T-helper 2 cell treated with Interferon-gamma antibody and Interleukin-4, amounts not matched to agents 100 ng/mL and 5 ng/mL, for 36 hours (primary cell): Measurements from ENCODE around the gene GBF1. TPM values are rescaled to one million over a fixed set of nuclear protein-coding genes. Genes with fewer than 3 reads are reported as not detected.
"Not testable (repeated sequence)": the region's sequence is repeated elsewhere in the genome, so short reads cannot be mapped to it uniquely, and the experiment has no call there.

Experiments
- intact Hi-C: fragments of 100-400 bp; cut with micrococcal nuclease; formaldehyde crosslinking; loops from one replicate; pipeline ENCODE4 v1.15.1; 2023
- total RNA-seq: library from RNA; stranded (reverse); gene quantifications from 2 replicates; pipeline ENCODE4 v1.2.3, GENCODE V29; 2022

GBF1 gene
- total RNA-seq, 1 donor from 2014 or later, result 51.5 TPM

DNA sequence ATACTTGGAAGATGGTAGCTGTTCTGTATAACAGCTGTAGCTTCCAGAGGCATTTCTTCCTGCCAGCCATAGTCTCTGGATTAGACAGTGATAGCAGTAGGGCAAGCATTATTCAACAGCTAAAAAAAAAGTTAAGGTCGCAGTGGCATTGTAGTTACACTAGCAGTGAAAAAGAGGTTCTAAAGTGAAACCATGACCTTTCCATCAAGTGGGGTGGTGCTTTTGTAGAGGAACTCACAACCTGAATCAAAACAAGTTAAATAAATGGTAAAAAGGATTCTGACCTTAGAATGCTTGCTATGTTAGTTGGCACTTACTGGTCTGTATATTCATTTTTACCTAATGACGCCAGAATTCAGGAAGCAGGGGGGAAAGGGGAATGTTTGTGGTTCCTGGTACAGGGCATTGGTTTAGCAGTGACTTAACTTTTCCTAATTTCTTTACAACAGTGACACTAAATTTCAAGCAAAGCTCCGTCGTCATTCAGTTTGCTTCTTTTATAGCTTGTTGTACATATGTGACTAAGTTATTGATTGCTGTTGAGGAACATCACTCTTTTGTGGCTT is 55.0 kb downstream of the GBF1 start:
- intact Hi-C loops, result no loop called here

DNA sequence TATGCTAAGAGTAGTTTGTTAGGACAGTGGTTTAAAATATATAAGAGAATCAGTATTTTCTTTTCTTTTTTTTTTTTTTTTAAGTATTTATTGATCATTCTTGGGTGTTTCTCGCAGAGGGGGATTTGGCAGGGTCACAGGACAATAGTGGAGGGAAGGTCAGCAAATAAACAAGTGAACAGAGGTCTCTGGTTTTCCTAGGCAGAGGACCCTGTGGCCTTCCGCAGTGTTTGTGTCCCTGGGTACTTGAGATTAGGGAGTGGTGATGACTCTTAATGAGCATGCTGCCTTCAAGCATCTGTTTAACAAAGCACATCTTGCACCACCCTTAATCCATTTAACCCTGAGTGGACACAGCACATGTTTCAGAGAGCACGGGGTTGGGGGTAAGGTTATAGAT is 55.6 kb downstream of the GBF1 start:
- intact Hi-C loops, result not testable (repeated sequence)

DNA sequence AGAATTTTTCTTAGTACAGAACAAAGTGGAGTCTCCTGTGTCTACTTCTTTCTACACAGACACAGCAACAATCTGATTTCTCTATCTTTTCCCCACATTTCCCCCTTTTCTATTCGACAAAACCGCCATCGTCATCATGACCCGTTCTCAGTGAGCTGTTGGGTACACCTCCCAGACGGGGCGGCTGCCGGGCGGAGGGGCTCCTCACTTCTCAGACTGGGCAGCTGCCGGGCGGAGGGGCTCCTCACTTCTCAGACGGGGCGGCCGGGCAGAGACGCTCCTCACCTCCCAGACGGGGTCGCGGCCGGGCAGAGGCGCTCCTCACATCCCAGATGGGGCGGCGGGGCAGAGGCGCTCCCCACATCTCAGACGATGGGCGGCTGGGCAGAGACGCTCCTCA is 56.0 kb downstream of the GBF1 start:
- intact Hi-C loops, result not testable (repeated sequence)

DNA sequence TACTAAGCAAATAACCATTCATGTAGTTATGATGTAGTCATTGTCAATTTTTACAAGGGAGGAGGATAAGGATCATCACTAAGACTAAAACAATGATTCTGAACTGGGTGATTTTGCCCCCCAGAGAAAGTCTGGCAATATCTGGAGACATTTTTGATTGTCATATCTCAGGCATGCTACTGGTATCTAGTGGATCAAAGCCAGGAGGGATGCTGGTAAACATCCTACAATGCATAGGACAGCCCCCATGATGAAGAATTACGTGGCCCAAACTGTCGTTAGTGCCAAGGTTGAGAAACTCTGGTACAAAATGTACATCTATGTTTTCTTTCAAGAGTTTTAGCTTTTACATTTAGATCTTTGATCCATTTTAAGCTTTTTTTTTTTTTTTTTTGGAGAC is 57.3 kb downstream of the GBF1 start:
- intact Hi-C loops, result no loop called here

DNA sequence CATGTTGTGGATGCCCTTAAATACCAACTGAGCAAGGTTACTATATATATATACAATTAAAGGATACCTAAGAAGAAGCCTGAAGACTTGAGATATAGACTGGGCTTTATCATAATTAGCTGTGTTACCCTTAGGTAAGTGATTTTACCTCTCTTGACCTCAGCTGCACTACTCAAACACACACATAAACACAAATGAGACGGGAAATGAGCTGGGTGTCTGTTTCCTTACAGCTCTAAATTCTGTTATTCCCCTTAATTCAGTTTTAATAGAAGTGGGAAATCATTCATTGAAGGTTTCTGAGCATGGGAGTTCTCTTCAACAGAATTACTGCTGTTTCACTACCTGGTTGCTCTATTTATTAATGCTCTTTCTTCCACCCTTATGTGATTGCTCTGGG is 60.7 kb downstream of the GBF1 start:
- intact Hi-C loops, result no loop called here

DNA sequence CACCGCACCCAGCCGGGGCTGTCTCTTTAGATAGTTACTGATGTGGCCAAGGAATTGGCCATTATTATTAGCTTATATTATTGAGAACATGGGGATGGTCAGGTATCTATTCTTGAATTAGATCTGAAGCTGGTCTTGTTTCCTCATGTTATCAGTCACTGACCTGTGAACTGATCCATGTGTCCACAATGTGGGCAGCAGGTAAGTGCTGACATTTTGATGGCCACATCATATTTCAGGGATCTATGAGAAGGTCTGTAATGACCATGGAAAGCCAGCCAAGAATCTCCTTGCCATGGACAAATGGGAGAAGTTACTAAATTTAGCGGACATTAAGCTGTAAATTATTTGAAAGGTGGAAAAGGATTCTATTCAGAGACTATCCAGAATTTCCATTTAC is 61.4 kb downstream of the GBF1 start:
- intact Hi-C loops, result no loop called here

DNA sequence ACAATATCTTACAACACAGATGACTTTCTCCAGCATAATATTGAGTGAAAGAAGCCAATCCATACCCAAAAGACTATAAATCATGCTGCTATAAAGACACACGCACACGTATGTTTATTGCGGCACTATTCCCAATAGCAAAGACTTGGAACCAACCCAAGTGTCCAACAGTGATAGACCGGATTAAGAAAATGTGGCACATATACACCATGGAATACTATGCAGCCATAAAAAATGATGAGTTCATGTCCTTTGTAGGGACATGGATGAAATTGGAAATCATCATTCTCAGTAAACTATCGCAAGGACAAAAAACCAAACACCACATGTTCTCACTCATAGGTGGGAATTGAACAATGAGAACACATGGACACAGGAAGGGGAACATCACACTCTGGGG is 63.0 kb downstream of the GBF1 start:
- intact Hi-C loops, result not testable (repeated sequence)

DNA sequence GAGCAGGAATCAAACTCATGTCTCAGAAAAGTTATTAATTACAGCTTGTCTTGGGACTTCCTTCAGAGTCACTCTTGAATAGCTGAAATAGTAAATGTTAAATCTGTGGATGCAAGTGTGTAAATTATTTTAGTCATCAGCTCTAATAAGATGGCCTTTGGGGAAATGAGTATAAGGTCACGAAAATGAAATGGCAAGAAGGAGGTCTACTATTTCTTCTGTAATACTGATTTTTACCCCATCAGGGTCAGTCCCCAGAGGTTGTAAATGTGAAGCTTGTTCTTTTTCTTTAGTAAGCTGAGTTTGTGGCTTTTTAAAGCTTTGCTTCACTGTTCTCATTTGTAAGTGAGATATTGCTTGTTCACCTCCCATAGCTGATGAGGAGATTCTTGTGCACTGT is 63.9 kb downstream of the GBF1 start:
- intact Hi-C loops, result no loop called here

DNA sequence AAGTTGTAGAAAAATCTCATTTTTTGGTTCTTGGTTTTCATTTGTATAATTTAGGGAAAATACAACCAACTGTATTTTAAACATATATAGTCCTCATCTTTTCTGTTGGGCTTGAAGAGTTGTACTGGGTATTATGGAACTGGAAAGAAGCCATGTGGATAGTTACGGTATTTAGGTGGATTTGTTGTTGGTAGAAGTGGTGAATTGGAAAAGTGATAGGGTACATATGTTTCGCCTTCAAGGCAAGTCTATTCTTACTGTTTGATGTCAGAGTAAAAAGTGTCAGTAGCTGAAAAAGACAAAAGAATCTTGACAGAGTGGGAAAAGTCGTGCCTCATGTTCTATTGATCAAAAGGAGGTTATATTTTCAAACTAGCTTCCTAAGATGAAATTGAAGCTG is 64.6 kb downstream of the GBF1 start:
- intact Hi-C loops, result no loop called here

DNA sequence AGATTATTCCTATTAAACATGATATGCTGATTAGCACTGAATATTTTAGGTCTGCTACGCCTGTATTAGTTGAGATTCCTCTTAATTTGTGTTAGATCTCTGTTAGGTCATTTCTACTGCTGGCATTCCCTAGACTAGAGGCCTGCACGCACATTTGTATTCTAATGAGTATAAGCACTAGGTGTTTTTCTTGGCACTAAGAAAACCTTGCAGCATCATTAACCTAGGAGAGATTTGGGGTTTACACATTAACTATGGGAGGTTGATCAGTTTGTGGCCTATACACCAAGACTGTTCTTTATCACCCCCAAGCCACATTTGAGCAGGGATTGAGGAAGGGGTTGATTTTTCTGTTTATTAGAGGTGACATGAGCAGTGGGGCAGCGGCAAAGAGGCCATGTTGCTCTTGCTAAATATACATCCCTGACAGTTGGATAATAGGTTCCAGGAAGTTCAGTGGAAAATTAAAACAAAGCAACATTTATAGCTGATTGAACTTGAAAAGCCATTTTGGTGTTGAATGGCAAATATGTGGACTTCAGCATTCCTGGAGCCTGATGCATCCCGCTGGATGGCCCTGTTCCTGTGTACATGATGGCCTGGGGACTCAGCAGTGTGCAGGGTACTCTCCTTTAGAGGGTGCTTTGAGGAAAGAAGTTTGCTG is 65.2 kb downstream of the GBF1 start:
- intact Hi-C loops, result no loop called here

DNA sequence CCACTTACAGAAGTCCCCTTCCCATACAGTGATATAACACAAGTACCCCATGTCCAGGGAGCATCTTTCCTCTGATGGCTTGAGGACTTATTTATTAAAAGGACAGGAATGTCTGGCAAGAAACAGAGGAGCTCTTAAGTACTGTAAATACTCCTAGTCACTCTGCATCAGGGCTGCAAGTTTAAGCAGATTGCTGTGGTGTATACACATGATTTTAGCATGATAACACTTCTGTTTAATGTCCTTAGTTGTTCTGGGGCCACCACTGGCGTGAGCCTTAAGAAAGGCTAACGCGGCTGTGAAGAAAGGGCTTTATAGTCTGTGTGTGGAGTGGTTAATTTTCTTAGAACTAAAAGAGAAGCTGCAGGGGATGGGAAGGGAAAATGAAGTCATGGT is 65.7 kb downstream of the GBF1 start:
- intact Hi-C loops, result no loop called here

DNA sequence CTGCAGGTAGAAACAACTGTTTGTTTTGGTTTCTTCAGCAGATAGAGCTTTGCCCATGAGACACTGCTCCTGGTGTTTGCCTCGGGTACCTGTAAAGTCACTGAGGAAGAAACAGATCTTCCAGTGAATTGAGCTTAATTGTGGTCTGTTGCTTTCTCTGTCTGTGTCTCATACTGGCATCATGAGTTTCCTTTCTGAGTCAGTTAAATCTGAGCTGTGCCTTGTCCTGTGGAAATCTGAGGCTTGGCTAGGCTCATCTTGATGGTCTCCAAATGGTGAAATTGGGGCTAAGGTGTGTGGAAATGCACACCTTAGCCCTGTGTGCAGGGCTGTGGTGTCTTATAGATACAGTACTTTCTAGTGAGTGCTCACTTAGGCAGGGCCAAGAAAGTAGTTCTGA is 67.4 kb downstream of the GBF1 start:
- intact Hi-C loops, result no loop called here

DNA sequence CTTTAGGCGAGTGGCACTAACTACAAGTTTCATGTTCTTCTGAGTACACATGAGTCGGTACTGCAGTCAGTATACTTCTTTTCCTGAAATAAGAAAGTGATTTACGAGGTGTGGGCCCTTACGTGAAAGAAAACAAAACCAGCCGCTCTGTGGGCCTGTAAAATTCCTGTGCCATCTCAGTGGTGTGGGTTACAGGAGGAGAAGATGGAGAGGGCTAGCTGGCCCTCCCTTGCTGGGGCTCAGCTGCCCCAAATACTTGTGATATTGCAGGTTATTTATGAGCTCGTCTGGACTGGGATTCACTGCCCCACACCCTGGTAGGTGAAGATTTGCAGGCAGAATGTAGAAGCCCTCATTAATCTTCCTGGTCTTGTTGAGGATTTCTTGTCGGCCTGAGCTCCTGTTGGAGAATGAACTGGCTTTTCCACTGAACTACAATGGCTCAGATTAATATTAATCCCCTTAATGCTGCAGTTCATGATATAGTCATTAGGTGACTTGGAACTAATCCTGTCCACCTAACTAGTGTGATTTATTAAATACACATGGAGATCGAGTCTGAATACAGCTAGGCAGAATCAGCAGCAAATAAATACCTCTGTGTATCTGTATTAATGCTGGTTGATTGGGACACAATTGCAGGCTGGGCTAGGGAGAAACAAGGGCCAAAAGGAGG is 68.0 kb downstream of the GBF1 start:
- intact Hi-C loops, result no loop called here

DNA sequence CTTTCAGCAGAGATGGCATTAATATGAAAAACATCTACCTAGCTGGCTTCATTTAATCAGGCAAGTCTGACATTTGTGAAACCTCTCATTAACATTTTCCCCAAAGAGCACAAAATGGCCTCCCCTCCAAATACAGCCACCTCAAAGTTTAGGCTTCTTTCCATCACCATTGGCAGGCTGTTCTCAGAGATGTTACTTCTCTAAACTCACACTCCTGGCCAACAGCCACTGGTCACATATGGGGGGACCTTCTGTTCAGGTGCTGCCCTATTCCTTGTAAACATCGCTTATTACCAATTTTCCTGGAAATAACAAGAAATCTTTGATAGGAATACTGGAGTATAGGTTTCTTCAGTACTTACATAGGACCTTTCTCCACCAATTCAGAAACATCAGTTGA is 69.5 kb downstream of the GBF1 start:
- intact Hi-C loops, result no loop called here

DNA sequence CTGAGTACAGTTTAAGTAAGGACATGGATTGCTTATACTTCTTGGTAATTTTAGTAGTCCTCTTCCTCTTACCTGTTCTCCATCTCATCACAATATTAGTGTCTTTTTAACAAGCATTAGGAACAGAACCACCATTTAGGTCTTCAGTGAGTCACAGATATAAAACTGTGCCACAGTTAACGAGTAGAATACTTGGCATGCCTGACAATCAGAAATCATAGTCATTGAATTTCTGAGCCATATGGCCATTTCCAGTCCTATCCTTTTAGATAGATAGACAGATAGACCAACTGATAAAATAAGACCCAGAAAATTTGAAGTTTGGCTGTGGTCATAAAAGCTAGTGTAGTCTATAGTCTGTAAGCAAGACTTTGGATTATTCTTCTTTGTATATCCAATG is 71.1 kb downstream of the GBF1 start:
- intact Hi-C loops, result no loop called here

DNA sequence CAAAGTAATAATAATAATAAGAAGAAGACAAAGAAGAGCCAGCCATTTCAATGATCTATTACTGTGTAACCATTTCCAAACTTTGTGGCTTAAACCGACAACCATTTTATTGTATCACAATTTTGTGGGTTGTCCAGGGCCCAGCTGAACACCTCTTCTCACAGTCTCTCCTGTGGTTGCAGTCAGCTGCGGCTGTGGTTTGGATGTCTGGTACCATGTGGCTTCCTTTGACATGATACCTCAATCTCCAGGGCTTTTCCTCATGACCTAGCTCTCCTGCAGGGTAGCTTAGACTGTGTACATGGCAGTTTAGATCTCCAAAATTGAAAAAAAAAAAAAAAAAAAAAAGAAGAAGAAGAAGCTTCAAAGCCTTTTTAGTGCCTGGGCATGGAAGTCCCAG is 77.6 kb downstream of the GBF1 start:
- intact Hi-C loops, result no loop called here

DNA sequence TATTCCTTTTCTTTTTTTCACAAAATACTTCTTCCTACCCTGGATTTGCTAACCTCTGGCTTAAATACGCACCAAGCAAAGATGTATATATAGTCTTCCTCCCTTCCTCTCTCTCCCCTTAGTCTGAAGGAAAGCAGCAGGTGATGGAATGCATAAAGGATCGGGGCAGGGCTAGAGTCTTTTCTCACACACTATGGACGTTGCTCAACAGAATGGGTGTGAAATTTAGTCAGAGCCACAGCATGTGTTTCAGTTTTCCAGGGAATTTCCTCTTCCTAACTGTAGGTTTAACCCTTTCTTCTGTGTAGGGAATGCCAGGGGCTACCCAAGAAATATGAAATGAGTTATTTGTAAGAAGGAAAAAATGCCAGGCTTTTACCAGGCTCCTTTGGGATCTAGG is 78.7 kb downstream of the GBF1 start:
- intact Hi-C loops, result no loop called here

DNA sequence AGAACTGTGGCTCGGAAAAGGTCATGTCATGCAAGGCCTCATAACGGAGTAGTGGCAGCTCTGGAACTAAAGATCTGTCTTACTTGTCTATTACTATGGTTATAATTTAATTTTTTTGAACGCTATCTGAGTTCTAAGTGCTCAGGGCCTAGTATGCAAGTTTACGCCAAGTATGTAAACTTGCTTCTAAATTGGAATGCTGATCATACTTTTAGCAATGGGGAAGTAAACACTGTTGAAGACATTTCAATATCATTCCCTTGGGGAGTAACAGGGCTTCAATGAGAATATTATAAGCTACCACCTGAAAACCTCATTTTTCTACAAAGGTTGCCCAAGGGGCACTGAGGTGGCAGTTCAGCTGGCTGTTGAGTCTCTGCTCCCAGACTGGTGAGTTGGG is 80.7 kb downstream of the GBF1 start:
- intact Hi-C loops, result no loop called here

DNA sequence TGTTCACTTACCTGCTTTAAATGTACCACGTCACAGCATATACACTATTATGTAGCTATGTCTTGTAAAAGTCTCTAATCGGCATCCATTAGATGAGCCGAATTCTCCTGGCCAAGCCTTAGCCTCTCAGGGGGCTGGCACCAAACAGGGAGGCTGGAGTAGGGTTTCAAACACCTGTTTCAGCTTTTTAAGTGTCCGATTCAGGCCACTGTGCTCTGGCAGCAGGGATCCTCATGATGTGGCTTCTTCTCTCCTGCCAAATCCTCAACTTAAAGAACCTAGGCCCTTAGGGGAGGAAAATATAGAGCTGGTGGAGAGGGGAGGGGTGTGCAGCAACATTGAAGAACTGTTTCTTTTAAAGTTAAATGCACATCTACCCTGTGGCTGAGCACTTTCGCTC is 81.7 kb downstream of the GBF1 start:
- intact Hi-C loops, result no loop called here

DNA sequence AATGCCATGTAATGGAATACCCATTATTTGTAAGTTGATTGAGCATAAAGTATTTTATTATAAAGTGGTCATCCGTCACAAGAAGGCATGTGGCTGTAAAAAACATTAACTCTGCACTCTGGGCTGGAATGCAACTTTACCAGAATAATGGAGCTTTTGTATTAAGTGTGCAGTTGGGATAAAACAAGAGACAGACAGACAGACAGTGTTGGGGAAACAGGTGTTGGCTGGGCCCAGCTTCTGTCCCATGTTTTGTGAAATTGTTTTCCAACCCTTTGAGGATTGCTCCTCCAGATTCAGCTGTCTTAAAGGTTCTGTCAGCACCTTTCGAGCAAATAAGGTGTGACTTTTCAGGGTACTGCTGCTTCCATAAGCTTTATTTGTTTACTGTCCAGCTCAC is 82.3 kb downstream of the GBF1 start:
- intact Hi-C loops, result no loop called here

DNA sequence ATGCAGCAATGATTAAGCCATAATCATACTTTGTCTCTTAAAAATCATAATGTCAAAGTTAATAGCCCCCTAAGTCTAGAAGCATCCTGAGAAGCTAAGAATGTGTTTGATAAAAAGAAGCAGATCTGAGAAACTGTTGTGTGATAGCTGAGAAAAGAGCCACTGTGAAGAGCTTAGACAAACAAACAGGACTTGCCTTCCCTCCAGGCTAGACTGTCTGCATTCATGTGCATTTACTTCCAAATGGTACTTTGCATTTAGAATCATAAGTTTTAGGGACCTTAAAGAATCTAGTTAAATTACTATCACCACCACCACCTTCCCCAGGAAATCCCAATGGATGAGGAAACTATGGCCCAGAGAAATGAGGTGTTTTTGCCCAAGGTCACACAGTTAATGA is 87.4 kb downstream of the GBF1 start:
- intact Hi-C loops, result no loop called here

DNA sequence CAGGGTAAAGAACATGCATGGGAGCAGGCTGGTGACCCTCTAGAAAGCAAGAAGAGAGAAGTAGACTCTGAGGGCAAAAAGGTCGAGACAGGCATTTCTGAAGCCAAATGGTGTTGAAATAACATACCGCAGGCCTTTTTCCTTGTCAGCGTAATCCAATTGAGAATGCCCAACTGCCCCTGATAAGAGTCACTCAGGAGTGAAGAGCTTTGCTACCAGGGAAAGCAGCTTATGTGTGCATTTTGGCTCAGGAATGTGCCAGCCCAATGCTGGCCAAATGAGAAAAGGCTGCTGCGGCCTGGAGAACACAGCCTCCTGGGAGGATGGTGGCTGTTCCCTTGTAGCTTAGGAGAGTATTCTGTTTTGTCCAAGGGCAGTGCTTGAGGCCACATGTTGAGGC is 88.8 kb downstream of the GBF1 start:
- intact Hi-C loops, result no loop called here

DNA sequence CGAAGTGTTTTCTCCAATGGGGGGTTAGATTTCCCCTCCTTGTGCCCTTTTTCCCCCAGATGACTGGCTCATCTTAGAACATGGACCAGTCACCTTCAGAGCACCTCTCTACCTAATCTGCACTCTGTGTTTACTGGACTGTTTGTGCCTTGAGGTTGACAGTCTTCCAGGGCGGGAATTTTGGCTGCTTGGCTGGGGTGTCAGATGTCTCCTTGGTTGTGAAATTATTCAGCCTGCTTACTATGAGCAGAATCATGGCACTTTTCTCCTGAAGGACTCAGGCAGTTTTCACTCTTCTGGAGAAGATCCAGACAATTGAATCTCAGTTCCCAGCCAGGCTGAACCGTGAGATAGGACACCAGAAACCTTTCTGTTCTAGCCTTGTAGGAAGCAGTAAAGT is 89.9 kb downstream of the GBF1 start:
- intact Hi-C loops, result no loop called here
